ENCODE measurements around the gene DLX1. TPM values are rescaled to one million over a fixed set of nuclear protein-coding genes. Genes with fewer than 3 reads are reported as not detected.

Gene DLX1
- total and polyA plus RNA-seq, 2 donors (not counting 1 experiment from before 2014, with no cell fraction given), result 0.09 TPM; not detected in 1

GRCh38 chr2:172096626-172097547 is 11.6 kb downstream of the DLX1 start:
- peaks cover 30% of the 10 kb centered on the region for H3K27me3 ChIP-seq (ENCODE audit: control insufficient read depth, insufficient read depth, low read length)
- H3K4me3 ChIP-seq (replicated peaks in 1 of 4; ENCODE audit: control extremely low read depth in 1 of 4, insufficient read depth in 1 of 4, low read depth in 3 of 4, low read length in 4 of 4), result peak overlapping the region; percentile 20 to 48 (median 36)
- H4K20me1 ChIP-seq (ENCODE audit: control insufficient read depth, extremely low read depth, insufficient read depth, low read length), result no peaks in the 10 kb centered on the region
- H3K36me3 ChIP-seq (ENCODE audit: control insufficient read depth, insufficient read depth, low read length), result no peaks in the 10 kb centered on the region
- H3K4me2 ChIP-seq (ENCODE audit: extremely low read depth, insufficient read depth, low read length), result peak overlapping the region; percentile 93
- no peak for TF ChIP-seq CTCF (conservative IDR thresholded peaks at IDR 0.05 in 1 of 2, IDR thresholded peaks at IDR 0.05 in 1 of 2; ENCODE audit: low read depth in 1 of 2, low read length in 2 of 2)
- TF ChIP-seq EZH2 (IDR thresholded peaks at IDR 0.05; ENCODE audit: low read length, missing control alignments), result peak; percentile 70
- peak overlapping the region; percentile 29 for H2AFZ ChIP-seq (ENCODE audit: low read length)
- H3K4me1 ChIP-seq (ENCODE audit: control insufficient read depth, extremely low read depth, insufficient read depth, low read length), result peaks cover 16% of the 10 kb centered on the region
- peak overlapping the region; percentile 3 for H3K27ac ChIP-seq (ENCODE audit: insufficient read depth, low read length)
- H3K79me2 ChIP-seq (ENCODE audit: control insufficient read depth, insufficient read depth, low read length), result no peaks in the 10 kb centered on the region
- peak in 1 of 2 donors; percentile 56 for DNase-seq (ENCODE audit: low read depth in 2 of 2)
- peak overlapping the region; percentile 32 for H3K9ac ChIP-seq (ENCODE audit: insufficient read depth, low read length)
- H3K9me3 ChIP-seq (ENCODE audit: control insufficient read depth, insufficient read depth, low read depth, low read length), result no peaks in the 10 kb centered on the region

GRCh38 chr2:172097557-172098131 is 12.3 kb downstream of the DLX1 start:
- peaks cover 22% of the 10 kb centered on the region for H3K27me3 ChIP-seq (ENCODE audit: control insufficient read depth, insufficient read depth, low read length)
- no peaks in the 10 kb centered on the region for H3K79me2 ChIP-seq (ENCODE audit: control insufficient read depth, insufficient read depth, low read length)
- no peak for DNase-seq (ENCODE audit: low read depth in 2 of 2)
- H3K9ac ChIP-seq (ENCODE audit: insufficient read depth, low read length), result no peak overlapping the region
- H3K4me1 ChIP-seq (ENCODE audit: control insufficient read depth, extremely low read depth, insufficient read depth, low read length), result peaks cover 16% of the 10 kb centered on the region
- H2AFZ ChIP-seq (ENCODE audit: low read length), result no peak overlapping the region
- H3K9me3 ChIP-seq (ENCODE audit: control insufficient read depth, insufficient read depth, low read depth, low read length), result no peaks in the 10 kb centered on the region
- H3K4me3 ChIP-seq (replicated peaks in 1 of 4; ENCODE audit: control extremely low read depth in 1 of 4, insufficient read depth in 1 of 4, low read depth in 3 of 4, low read length in 4 of 4), result no peak overlapping the region
- H3K4me2 ChIP-seq (ENCODE audit: extremely low read depth, insufficient read depth, low read length), result no peak overlapping the region
- no peaks in the 10 kb centered on the region for H3K36me3 ChIP-seq (ENCODE audit: control insufficient read depth, insufficient read depth, low read length)
- TF ChIP-seq CTCF (conservative IDR thresholded peaks at IDR 0.05 in 1 of 2, IDR thresholded peaks at IDR 0.05 in 1 of 2; ENCODE audit: low read depth in 1 of 2, low read length in 2 of 2), result no peak
- TF ChIP-seq EZH2 (IDR thresholded peaks at IDR 0.05; ENCODE audit: low read length, missing control alignments), result no peak
- H4K20me1 ChIP-seq (ENCODE audit: control insufficient read depth, extremely low read depth, insufficient read depth, low read length), result no peaks in the 10 kb centered on the region
- no peak overlapping the region for H3K27ac ChIP-seq (ENCODE audit: insufficient read depth, low read length)

GRCh38 chr2:172098287-172098649 is 13.0 kb downstream of the DLX1 start:
- Histone ChIP-seq H3K36me3 (ENCODE audit: control insufficient read depth, insufficient read depth, low read length) (no peaks in the 10 kb centered on the region), H2AFZ (ENCODE audit: low read length) (no peak overlapping the region), H3K79me2 (ENCODE audit: control insufficient read depth, insufficient read depth, low read length) (no peaks in the 10 kb centered on the region), H3K4me1 (ENCODE audit: control insufficient read depth, extremely low read depth, insufficient read depth, low read length) (peaks cover 18% of the 10 kb centered on the region), H3K9ac (ENCODE audit: insufficient read depth, low read length) (no peak overlapping the region), H3K4me2 (ENCODE audit: extremely low read depth, insufficient read depth, low read length) (peak overlapping the region; percentile 77), H3K27me3 (ENCODE audit: control insufficient read depth, insufficient read depth, low read length) (peaks cover 16% of the 10 kb centered on the region), H3K27ac (ENCODE audit: insufficient read depth, low read length) (peak overlapping the region; percentile 56), H4K20me1 (ENCODE audit: control insufficient read depth, extremely low read depth, insufficient read depth, low read length) (no peaks in the 10 kb centered on the region), H3K9me3 (ENCODE audit: control insufficient read depth, insufficient read depth, low read depth, low read length) (no peaks in the 10 kb centered on the region), H3K4me3 (replicated peaks in 1 of 4; ENCODE audit: control extremely low read depth in 1 of 4, insufficient read depth in 1 of 4, low read depth in 3 of 4, low read length in 4 of 4) (peak overlapping the region in 1 of 4 experiments; percentile 59)
- TF ChIP-seq EZH2 (IDR thresholded peaks at IDR 0.05; ENCODE audit: low read length, missing control alignments) (no peak), CTCF (conservative IDR thresholded peaks at IDR 0.05 in 1 of 2, IDR thresholded peaks at IDR 0.05 in 1 of 2; ENCODE audit: low read depth in 1 of 2, low read length in 2 of 2) (no peak)
- DNase-seq (ENCODE audit: low read depth in 2 of 2), result no peak

Data from fibroblast of lung (primary cell).